ENCODE measurements around the gene RABGAP1. TPM values are rescaled to one million over a fixed set of nuclear protein-coding genes. Genes with fewer than 3 reads are reported as not detected.

RABGAP1 gene
- total RNA-seq, 1 experiment from 2014 or later = 64.0 TPM

- intact Hi-C loops (cut with micrococcal nuclease; ENCODE audit: unreplicated experiment) = no loop called here
- Histone ChIP-seq H3K4me3 (ENCODE audit: low read depth, low read length, poor library complexity, severe bottlenecking) (no peak overlapping the region), H3K9me3 (ENCODE audit: low read depth, low read length, poor library complexity, severe bottlenecking) (no peaks in the 10 kb centered on the region), H3K27me3 (replicated peaks; ENCODE audit: insufficient read depth, low read depth, low read length, poor library complexity) (no peaks in the 10 kb centered on the region), H3K27ac (ENCODE audit: low read depth, low read length, poor library complexity, severe bottlenecking) (peak overlapping the region; percentile 46), H3K36me3 (ENCODE audit: insufficient read depth, low read length, poor library complexity, severe bottlenecking) (peaks cover 56% of the 10 kb centered on the region), H3K4me1 (ENCODE audit: insufficient read depth, low read length, poor library complexity, severe bottlenecking) (peaks cover 31% of the 10 kb centered on the region)
- no peak for DNase-seq (ENCODE audit: low spot score)
- TF ChIP-seq EZH2 (IDR thresholded peaks at IDR 0.05; ENCODE audit: borderline replicate concordance, low read depth, low read length, poor library complexity, severe bottlenecking) (no peak), CTCF (conservative IDR thresholded peaks at IDR 0.05; ENCODE audit: low read depth, low read length) (no peak)
- POLR2A ChIA-PET (ENCODE audit: low non-redundant PET) = no interaction called here
- no TSS peak for BruUV-seq (replicated peaks)
- CTCF ChIA-PET = no interaction called here
Observed at GRCh38 chr9:123099042-123099441, 158.2 kb downstream of the RABGAP1 start.

GRCh38 chr9:123099548-123099947 is 158.7 kb downstream of the RABGAP1 start:
- CTCF ChIA-PET = no interaction called here
- TF ChIP-seq EZH2 (IDR thresholded peaks at IDR 0.05; ENCODE audit: borderline replicate concordance, low read depth, low read length, poor library complexity, severe bottlenecking) (no peak), CTCF (conservative IDR thresholded peaks at IDR 0.05; ENCODE audit: low read depth, low read length) (no peak)
- H3K27ac ChIP-seq (ENCODE audit: low read depth, low read length, poor library complexity, severe bottlenecking) = no peak overlapping the region
- H3K4me3 ChIP-seq (ENCODE audit: low read depth, low read length, poor library complexity, severe bottlenecking) = no peak overlapping the region
- H3K36me3 ChIP-seq (ENCODE audit: insufficient read depth, low read length, poor library complexity, severe bottlenecking) = peaks cover 57% of the 10 kb centered on the region
- BruUV-seq (replicated peaks) = no TSS peak
- POLR2A ChIA-PET (ENCODE audit: low non-redundant PET) = no interaction called here
- H3K27me3 ChIP-seq (replicated peaks; ENCODE audit: insufficient read depth, low read depth, low read length, poor library complexity) = no peaks in the 10 kb centered on the region
- DNase-seq (ENCODE audit: low spot score) = no peak
- no peaks in the 10 kb centered on the region for H3K9me3 ChIP-seq (ENCODE audit: low read depth, low read length, poor library complexity, severe bottlenecking)
- H3K4me1 ChIP-seq (ENCODE audit: insufficient read depth, low read length, poor library complexity, severe bottlenecking) = peaks cover 31% of the 10 kb centered on the region
- intact Hi-C loops (cut with micrococcal nuclease; ENCODE audit: unreplicated experiment) = no loop called here

- H3K4me1 ChIP-seq (ENCODE audit: insufficient read depth, low read length, poor library complexity, severe bottlenecking) = peaks cover 21% of the 10 kb centered on the region
- TF ChIP-seq EZH2 (IDR thresholded peaks at IDR 0.05; ENCODE audit: borderline replicate concordance, low read depth, low read length, poor library complexity, severe bottlenecking) (no peak), CTCF (conservative IDR thresholded peaks at IDR 0.05; ENCODE audit: low read depth, low read length) (peak; percentile 50)
- CTCF ChIA-PET = no interaction called here
- peaks cover 50% of the 10 kb centered on the region for H3K36me3 ChIP-seq (ENCODE audit: insufficient read depth, low read length, poor library complexity, severe bottlenecking)
- peak overlapping the region; percentile 45 for H3K27ac ChIP-seq (ENCODE audit: low read depth, low read length, poor library complexity, severe bottlenecking)
- H3K4me3 ChIP-seq (ENCODE audit: low read depth, low read length, poor library complexity, severe bottlenecking) = no peak overlapping the region
- H3K9me3 ChIP-seq (ENCODE audit: low read depth, low read length, poor library complexity, severe bottlenecking) = no peaks in the 10 kb centered on the region
- POLR2A ChIA-PET (ENCODE audit: low non-redundant PET) = no interaction called here
- intact Hi-C loops (cut with micrococcal nuclease; ENCODE audit: unreplicated experiment) = no loop called here
- no TSS peak for BruUV-seq (replicated peaks)
- DNase-seq (ENCODE audit: low spot score) = peak; percentile 31
- H3K27me3 ChIP-seq (replicated peaks; ENCODE audit: insufficient read depth, low read depth, low read length, poor library complexity) = no peaks in the 10 kb centered on the region
Observed at GRCh38 chr9:123102375-123103113, 161.7 kb downstream of the RABGAP1 start.

Data from A673 (cell line).